Putamen (tissue), 1 donor: ENCODE measurements around the gene MYZAP.

Source experiments
- DNase-seq: peaks from one replicate; pipeline ENCODE4 v3.0.0-alpha.2; 2016; ENCODE audit warnings: low spot score

The MYZAP gene

DNA sequence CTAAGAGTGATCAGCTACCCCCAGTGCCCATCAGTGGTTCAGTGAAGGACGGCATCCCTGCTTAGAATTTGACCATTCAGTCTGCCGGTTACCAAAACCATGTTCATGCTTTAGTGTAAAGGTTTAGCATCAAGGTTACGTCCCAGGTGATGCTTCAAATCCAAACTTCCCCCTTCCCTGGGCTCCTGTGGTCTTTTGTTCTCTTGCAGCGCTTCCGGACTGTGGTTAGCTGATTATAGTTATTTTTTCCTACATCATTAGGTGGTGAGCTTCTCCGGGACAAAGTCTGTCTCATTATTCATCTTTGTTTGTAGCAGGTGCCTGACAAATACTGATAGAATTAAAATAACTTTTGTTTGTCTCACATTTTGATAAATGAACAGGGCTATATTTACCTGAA, 28.3 kb upstream of the MYZAP start:
- DNase-seq = no peak

DNA sequence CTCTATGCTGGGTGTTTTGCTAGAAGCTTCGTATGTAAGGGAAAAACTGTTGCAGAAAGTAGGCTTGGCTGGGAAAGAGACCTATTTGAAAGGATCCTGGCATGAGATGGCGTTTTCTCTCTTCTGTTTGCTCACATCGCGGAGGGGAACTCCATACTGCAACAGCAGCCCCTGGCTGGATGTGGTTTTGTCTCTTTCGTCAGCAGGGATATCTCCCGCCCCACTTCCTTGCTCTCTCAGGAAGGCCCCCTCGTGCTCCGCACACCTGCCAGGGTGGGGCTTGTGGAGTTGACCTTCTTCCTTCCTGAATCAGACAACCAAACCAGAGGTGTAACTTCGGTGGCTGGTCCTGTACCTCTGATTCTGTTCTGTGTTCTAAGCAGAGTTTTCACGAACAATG, 26.4 kb upstream of the MYZAP start:
- no peak for DNase-seq

DNA sequence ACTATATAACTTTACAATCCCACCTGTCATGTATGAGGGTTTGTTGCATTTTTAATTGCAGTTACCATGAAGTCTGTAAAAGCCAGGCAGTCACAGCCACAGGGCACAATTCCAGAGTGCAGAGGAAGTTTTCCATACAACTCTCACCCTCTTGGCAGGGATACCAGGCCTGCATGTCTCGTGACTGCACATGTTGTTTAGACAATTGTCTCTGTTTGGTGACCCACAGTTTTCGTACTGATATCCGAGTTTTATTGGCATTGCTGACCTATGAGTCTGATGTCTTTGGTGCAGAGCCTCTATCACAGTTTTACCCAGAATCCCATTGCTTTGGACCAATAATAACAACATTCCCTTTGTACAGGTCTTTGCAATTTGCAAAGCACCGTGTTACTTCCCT, 24.9 kb upstream of the MYZAP start:
- no peak for DNase-seq

DNA sequence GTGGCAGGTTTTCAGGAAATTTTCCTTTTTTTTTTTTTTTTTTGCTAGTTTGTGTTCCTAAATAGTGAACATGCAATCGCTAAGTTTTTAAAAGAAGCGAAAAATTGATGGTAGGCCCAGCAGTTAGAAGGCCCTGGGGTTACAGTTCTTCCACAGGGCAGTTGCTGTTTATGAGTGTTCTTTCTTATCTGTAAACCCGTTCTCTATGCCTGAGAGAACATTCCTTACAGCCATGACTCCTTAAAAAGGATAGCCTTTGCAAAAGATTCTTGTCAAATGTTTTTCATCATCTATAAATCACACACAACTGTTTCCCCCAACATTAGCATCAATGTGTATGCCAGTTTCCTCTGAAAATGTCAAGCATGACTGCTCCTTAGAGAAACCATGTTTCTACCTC, 23.8 kb upstream of the MYZAP start:
- no peak for DNase-seq

DNA sequence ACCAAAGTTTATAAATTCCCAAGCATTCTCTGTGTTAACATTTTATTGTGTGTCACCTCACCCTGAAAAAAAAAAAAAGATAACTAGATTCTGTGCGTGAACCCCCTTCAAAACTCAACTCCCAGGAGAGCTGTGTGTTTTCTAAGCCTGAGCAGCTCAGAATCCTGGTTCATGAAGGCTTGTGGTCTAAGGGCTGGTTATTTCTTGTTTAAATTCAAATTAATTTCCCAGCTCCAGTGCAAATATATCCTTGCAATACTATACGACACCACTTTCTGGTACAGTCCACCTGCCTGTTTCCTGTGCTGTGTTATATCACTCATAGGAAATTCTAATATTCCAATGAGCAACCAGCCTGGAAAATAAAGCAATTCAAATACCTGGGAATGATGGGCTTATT, 23.4 kb upstream of the MYZAP start:
- DNase-seq = no peak

DNA sequence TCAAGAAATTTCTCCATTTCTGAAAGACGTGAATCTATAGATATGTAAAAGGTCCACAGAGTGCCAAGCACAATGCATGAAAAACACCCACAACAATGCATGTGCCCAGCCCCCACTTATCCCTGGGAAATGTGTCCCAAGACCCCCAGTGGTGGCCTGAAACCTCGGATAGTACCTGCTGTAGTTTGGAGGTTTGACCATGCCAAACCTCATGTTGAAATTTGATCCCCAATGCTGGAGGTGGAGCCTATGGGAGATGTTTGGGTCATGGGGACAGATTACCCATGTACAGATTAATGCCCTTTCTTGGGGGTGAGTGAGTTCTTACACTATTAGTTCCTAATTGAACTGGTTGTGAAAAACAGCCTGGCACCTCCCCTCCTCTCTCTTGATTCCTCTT, 21.4 kb upstream of the MYZAP start:
- no peak for DNase-seq

DNA sequence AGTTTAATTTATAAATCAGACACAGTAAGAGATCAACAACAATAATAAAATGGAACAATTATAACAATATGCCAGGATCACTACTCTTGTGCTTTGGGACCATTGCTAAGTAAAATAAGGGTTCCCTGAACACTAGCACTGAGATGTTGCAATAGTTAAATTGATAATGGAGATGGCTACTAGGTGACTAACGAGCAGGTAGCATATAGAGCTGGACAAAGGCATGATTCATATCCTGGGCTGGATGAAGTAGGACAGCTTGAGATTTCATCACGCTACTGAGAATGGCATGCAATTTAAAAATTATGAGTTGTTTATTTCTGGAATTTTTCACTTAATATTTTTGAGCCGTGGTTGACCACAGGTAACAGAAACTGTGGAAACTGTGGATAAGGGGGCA, 20.7 kb upstream of the MYZAP start:
- no peak for DNase-seq

DNA sequence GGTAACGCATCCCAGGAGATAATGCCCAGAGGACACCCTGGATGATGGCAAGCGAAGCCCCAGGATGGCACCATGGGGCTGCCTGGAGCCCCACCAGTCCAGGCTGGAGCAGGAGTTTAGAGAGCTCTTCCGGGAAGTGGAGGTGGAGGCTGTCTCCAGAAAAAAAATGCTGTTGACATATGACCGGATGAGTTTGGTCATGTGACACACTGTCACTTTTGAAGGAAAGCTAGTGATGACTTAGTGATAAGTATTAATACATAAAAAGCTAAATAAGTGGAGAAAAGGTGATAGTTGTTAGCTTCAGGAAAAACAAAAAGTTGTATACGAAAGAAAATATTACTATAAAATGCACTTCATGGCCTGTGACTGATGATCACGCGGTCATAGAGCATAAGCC, 20.0 kb upstream of the MYZAP start:
- no peak for DNase-seq

DNA sequence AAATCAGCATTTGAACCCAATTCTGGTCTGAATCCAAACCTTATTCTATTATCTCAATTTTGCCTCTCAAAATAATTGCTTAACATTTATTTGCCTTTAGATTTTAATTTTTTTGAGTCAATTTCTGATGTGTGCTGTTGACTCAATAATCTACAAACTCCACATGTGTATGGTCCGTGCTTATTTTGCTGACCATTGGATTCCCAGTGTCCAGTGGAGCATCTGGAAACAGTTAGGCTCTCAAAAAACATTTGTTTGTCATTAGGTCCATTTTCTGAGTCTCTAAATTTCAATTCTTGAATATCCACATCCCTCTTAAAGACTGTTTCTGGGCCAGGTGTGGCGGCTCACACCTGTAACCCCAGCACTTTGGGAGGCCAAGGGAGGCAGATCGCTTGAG, 19.2 kb upstream of the MYZAP start:
- DNase-seq = no peak

DNA sequence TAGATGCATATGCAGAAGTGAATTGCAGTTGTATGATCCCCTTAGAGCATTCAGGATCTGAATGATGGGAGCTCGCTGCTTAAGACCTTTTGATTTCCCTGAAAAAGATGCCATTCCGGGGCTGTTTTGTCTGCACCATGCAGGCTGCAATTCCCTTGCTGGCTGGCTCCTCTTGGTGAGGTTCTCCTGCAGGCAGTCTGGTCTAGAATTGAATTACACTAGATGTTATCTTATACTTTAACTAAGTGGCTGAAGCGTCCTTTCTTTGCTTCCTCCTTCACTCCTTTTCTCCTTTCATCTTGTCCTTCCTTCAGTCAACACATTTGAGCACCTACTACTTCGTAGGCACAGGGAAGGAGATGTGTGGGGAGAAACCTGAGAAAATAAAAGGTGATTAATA, 18.6 kb upstream of the MYZAP start:
- DNase-seq = no peak

DNA sequence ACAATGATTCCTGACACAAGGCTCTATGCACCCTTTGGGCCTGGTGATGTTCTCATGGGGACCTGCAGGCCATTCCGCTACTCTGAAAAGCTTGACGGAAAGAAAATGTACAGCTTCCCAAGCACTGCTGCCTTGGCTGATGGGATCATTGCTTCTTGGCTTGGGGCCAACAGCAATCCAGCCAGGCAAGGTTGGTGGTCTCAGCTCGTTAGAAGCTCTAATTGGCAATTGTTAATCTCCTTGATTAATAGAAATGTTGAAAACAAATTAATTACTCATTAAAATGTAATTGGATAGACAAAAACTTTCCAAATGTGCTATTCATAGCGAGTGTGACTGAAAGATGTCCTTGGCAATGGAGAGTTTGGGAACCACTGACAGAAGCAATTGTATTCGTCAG, 16.3 kb upstream of the MYZAP start:
- no peak for DNase-seq

DNA sequence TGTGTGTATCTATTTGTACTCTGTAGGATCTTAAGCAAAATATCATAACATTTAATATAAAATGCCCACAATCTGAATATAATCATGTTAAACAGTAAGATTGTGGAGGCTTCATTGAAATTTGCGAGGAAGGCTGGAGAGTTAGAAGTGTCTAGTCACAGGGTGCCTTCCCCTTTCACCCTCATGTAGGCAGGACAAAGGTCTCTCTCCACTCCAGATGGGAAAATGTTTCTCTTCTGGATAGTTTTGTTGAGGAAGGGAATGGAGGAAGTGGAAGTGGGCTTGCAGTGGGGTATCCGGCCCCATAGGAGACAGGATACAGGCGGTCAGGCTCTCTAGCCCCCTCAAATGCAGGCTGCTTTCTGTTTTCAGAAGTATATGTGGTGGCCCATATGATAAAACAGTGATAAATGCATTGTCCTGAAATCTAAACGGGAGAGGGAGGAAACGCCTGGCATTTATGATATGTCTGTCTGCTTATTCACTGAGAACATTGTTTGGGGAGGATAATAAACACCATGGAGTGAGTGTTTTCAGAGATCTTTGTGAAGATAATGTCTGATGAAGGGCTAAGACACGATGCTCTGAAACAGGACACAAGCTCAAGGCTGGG, 13.3 kb upstream of the MYZAP start:
- DNase-seq = no peak

DNA sequence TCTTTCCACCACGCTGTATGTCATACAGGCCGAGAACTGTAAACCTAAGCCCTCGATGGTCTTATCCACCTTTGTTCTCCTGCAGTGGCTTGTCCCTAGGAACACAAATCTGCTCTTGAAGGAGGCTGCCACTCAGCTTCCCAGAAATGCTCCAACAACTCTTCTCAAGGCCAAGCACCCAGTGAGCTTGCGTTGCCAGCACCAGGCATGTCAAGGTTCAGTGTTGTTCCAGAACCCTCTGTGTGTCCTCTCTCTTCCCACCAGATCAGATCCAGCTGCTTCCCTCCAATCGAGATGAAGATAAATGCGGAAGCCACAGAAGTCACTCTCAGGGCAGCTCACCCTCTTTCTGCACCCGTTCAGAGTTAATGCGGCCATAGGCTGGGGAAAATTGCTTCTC, 11.3 kb upstream of the MYZAP start:
- no peak for DNase-seq

DNA sequence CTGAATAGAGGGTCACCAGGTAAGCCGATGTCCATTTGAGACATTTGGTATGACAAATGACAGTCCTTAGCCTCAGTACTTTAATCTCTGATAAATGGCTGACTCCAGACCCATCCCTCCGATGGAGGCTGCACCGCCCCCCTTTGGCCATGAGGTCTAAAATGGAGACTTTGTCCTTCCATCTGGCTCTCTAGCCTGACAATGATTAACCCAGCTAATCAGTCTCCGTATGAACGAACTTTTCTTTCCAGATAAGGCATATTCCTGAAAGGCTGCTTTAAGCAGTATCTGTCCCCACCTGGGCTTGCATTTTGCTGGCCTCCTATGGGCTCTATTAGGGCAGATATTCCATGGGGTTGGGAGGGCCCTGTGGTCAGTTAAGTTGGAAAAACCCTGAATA, 10.8 kb upstream of the MYZAP start:
- DNase-seq = no peak

DNA sequence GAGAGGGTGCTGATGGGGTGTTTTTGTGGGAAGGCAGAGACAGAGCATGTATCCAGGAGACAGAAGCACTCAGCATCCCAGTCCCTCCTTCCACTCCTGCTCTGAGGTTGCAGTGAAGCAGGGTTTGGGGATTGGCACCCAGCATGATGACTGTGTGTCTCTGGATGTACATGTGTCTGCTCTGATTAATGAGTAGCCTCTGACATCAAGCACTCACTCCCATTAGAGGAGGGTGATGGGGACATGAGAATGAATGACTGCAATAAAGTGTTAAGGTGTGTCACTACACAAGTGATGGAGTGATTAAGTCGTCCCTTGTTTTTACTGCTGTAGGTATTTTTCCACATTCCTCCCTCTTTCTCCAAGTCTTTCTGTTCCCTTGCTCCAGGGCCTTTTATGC, 9.6 kb upstream of the MYZAP start:
- DNase-seq = no peak

DNA sequence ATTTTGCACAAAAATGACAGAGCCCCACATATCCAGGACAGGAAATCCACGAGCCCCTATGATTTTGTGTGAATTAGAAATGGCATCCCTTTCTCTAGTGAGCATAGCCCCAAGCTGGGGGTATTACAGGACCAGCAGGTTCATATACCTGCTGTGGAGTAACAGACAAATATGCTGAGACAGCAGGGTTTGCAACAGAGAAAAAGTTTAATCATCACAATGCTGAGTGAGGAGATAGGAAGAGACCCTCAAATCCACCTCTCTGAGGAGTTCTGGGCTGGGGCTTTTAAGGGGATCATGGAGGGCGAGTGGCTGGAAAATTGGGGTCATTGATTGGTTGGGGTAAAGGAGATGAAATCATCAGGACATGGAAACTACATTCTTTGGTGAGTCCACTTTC, 8.4 kb upstream of the MYZAP start:
- no peak for DNase-seq

DNA sequence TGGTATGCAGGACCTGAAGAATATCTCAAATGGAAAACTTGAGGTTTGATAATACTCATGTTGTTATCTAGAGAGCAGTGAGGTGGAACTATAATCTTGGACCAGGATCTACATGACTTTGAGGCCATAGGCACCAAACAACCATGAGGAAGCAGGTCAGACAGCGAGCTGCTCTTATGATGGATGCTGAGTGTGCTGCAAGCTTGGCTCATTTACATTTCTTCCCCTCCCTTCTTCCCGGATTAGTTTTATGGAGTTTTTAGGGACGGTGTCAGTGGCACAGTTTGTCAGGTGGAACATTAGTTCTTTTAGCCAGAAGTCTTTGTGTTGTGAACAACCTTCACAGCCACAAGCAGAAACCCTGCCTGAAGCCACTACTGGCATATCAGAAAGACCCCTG, 8.0 kb upstream of the MYZAP start:
- no peak for DNase-seq

DNA sequence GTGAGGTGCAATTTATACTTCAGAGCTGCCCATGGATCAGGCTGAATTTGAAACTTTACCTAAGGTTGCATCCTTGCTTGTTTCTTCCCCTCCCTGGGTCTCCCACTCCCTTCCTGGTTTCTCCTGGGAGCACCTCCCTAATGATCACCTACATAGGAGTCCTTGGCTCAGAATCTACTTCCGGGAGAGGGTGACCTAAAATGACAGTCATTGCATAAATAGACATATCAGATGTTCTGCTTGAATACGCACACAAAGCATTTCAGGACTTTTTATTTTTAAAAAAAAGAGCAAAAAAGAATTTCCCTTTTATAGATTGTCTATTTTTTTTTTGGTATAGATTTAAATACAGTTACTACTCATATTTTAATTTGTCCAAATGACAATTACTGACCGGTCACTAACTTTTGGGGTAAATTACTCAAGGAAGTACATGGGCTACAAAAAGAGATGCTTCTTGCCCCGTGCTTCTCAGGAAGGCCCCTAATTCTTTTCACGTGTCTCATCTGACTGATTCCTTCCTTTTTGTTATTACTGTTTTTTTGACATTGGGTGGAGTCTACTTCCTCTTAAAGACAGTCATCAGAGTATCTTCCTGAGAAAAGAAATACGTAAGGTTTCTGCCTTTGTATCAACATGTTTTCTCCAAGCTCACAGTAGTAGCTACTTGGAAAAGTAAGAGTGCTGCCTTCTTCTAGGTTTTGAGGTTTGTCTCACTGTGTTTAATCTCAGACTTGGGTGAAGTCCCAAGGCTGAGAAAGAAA, 4.9 kb upstream of the MYZAP start:
- DNase-seq = no peak

DNA sequence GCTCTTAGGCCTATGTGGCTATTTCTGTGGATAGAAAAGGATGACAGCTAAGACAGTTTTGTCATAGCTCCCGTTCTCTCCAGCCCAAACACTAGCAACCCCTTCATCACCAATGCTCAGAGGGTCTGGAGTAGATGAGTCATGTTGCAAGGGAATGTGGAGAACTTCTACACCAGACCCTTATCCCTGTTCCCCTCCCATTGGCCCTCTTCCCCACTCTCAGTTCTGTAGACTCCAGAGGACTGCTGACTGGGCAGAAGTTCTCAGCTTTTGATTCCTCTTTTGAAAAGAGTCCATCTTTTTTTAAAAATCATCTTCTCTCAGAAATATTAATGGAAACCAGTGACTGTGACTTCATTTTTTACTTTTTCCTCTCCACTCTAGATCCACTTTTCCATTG, 2.4 kb upstream of the MYZAP start:
- DNase-seq = no peak

DNA sequence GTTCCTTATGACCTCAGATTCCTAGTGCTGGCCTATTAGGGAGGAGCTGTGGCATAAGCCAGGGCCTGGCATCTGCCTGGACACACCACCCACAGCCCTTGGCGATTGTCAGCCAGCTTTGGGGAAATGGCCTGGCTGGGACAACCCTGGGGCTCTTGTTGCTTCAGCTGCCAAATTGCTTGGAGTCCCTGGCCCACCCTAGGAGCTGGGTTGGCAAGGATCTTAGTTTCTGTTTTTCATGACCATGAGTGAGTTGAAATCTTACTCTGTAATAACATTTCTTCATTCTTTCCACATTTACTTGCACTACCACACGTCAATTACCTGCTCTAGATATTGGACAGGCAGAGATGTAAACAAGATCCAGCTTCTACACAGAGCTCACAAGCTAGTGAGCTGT, 1.9 kb upstream of the MYZAP start:
- no peak for DNase-seq

DNA sequence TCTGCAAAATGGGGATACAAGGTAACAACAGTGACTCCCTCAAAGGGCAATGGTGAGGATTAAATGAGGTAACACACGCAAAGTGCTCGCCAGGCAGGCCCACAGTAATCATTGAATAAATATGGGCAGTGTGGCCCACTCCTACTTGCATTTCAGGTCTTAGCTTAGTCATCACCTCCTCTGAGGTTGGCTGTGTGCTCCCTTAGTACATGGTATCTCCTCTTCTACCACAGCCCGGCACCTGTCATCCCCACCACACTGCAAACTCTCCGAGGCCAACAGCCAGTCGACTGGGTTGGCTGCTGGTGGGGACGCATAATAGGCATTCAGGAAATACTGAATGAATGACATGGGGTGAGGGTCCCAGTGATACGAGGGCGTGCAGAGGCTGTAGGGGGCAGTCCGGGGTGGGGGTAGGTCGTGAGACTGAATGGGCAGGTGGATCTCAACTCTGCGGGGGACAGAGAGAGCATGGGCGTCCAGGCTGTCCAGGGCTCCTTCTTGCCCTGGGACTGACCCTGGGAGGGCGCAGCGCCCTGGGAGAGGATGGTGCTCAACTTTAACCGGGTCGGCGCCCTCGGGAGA, 375 bp upstream of the MYZAP start:
- no peak for DNase-seq

DNA sequence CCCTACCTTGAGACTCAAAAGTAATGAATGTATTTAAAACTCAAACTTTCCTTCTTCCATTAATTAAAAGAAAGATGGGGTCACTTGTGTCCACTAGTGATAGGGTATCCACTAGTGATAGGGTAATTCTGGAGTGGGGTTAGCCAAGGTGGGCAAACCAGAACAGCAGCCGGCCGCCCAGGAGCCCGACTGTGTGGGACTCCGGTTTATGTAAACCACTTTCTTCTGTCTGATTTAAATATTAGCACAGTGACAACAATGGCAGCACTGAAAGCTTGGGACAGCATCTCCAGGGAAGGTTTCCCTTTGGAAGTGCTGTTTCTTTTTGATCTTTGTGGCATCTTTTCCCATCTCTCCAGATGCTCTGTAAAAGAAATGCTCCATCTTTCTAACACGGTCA, 722 bp downstream of the MYZAP start:
- no peak for DNase-seq

DNA sequence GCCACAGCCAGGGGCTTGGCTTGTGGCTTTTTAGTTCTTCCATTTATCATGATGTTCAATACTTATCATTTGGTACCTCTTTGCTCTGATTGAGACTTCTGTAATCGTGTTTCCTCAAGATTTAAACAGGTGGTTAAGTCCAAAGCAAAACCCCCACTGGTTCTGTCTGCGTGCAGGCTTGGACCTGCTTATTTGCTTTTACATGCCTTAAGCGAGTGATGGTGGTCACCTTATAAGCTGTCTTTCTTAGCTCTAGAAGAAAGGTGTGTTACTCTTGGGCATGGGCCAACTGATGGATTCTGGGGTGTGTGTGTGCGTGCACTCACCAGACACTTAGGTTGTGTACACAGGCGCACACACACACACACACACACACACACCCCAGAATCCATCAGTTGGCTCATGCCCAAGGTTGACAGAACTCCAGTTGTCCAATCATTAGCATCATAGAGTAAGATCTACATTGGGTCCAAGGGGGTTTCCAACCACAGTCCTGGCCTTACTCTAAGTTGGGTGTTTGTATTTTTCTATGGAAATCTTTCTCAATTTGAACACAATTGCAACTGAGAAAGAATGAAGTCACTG, 1.2 kb downstream of the MYZAP start:
- no peak for DNase-seq

DNA sequence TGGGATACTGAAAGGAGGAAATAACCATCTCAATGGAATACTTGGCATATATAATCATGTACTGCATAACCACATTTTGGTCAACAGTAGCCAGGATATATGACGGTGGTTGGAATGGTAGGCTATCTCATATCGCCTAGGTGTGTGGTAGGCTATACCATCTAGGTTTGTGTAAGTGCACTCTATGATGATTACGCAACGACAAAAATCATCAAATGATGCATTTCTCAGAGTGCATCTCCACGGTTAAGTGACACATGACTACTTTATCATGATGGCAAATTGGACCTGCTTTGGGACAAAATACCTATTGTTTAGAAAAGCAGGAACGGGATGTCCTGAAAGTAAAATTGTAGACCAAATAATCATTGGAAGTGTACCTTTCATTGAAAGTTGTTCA, 2.8 kb downstream of the MYZAP start:
- no peak for DNase-seq
